ENCODE data around the gene TNS4. TPM values are rescaled to one million over a fixed set of nuclear protein-coding genes. Genes with fewer than 3 reads are reported as not detected.

TNS4 gene
- total RNA-seq, 1 donor from 2014 or later = not detected

DNA sequence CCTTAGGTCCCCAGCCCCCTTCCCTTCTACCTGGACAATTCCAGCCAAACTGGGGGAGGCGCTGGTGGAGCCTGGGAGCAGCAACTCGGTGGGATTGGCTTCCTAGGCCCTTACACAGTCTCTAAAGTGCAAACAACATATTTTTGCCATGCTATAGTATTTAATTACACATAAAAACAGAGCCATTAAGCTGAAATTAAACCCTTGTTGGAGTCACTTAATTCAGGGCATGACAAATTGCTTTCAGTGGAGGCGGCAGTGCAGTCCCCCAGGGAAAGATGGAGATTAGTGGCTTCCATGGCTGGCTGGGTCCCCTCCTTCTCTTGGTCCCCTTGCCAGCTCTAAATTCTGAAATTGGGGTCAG lies 40.8 kb downstream of the TNS4 start:
- FAIRE-seq (no peak), DNase-seq (ENCODE audit: low spot score in 2 of 2) (no peak)

DNA sequence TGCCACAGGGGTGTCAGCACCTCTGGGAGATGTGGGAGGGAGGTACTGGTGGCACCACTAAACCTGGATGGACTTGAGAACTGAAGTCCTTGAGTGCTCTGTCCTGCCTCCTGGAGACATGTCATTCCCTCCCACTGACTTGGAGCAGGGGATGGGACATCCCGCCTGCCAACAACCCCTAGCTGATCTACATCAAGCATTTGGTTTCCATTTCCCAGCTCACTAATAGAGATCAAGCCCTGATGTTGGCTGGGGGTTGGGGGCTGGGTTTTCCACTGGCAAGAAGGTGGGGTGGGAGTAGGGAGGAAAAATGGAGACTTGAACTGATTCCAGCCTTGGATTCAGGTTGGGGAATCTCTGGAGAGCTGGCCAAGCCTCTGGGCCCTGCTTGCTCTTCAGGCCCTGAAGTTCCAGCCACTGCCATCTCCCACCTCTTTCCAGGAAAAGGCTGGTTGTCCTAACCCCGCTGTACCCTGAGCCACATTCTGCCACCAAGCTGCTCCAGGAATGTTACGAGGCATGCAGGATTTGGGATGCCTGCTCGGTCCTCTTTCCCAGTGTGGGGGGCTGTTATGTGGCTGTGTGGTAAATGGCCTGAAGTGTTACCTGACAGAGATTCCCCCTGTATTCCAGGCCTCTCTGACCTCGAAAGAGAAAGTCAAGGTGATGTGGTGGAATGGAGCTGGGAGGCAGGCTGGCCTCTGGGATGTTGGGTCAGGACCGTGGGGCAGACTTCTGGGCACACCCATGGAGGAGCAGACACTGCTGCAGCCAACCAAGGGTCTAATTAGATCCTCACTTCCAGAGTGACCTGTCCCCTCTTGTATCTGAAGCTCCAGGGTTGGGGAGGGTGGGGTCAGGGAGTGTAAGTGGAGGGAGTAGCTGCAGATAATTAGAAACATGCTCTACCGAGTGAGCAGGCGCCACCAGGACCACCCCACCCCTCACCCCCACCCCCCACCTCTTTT lies 41.5 kb downstream of the TNS4 start:
- no peak for FAIRE-seq
- DNase-seq (ENCODE audit: low spot score in 2 of 2) = no peak

DNA sequence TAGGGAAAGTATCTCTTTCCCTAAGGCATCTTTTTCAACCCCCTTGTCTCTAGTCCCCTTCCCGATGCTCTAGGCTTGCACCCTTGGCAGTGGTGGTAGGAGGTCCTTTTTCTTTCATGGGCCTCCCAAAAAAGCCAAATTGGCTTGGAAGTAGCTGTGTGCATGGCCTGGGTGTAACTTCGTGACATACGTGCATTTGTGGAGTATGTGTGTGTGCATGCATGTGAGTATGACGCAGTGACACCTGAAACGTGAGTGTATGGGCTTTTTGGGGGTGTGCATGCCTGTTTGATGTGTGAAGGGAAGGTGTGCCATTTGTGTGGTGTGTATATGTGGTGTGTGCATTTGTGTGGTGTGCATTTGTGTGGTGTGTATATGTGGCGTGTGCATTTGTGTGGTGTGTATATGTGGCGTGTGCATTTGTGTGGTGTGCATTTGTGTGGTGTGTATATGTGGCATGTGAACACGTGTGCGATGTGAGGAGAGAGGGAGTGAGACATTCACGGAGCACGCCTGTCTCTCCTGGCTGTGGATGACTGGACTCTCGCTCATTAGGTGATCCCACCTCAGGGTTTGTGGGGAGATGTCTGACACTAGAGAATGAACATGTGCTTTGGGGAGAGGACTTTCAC lies 42.5 kb downstream of the TNS4 start:
- FAIRE-seq (no peak), DNase-seq (ENCODE audit: low spot score in 2 of 2) (no peak)

DNA sequence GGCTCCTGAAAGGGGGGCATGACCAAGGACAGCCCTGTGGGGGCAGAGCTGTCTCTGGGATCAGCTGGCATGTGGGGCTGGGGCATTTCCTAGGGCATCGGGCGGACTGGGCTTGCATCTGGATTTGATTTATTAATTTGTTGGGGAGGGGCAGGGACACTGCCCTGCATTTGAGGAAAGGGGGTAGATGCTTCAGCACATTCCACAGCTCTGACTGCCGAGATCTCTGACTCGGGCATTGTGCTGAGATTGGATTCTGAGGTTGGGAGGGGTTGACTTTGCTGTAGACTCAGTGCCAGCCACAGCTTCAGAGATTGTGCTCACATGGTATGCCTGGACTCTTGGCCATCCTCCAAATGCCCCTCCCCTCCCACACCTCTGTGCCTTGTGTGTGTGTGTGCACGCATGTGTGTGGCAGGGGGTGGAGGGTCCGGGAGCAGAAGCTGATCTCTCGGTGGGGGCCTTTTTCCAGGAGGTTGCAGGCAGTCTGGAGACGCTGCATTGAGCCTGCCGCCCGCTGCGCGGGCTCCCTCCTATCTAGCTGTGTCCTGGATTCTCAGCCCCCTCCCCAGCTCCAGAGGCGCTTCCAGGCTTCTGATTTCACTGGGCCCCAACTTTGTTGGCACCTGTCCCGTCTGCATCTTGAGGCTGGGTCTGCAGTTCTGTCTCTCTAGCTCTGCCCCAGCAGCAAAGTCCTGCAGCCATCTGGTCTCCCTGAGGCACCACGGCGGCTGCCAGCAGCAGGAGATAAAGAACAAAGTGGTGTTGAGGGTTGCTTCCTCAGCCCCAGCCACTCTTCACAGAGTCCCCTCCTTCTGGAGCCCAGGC lies 43.2 kb downstream of the TNS4 start:
- DNase-seq (ENCODE audit: low spot score in 2 of 2) (no peak), FAIRE-seq (no peak)

DNA sequence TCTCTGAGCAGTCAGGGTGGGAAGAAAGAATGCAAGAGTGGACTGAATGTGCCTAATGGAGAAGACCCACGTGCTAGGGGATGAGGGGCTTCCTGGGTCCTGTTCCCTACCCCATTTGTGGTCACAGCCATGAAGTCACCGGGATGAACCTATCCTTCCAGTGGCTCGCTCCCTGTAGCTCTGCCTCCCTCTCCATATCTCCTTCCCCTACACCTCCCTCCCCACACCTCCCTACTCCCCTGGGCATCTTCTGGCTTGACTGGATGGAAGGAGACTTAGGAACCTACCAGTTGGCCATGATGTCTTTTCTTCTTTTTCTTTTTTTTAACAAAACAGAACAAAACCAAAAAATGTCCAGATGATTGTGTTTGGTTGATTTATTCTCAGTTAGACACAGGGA lies 44.1 kb downstream of the TNS4 start:
- FAIRE-seq (no peak), DNase-seq (ENCODE audit: low spot score in 2 of 2) (no peak)

DNA sequence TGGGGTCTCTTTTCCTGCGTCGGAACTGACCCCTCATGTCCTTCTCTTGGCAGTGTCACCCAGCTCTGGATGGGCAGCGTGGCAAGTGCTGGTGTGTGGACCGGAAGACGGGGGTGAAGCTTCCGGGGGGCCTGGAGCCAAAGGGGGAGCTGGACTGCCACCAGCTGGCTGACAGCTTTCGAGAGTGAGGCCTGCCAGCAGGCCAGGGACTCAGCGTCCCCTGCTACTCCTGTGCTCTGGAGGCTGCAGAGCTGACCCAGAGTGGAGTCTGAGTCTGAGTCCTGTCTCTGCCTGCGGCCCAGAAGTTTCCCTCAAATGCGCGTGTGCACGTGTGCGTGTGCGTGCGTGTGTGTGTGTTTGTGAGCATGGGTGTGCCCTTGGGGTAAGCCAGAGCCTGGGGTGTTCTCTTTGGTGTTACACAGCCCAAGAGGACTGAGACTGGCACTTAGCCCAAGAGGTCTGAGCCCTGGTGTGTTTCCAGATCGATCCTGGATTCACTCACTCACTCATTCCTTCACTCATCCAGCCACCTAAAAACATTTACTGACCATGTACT lies 44.9 kb downstream of the TNS4 start:
- FAIRE-seq (no peak), DNase-seq (ENCODE audit: low spot score in 2 of 2) (no peak)

DNA sequence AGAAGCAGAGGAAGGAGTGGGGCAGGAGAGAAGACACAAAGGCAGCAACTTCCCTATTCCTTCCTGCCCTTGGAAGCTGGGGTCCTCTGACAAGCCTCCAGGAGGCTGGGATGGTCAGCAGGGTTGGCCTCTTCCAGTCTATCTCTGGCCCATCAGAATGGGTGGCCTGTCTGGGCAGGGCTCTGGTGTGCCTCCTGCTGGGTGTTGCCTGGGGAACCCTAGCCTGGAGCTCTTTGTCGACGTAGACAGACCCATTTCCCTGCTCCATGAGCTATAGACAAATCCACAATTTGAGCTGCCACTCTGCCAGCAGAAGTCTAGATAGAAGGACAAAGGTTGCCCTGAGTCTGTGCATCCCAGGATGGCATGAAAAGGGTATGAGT lies 46.8 kb downstream of the TNS4 start:
- DNase-seq (ENCODE audit: low spot score in 2 of 2) (no peak), FAIRE-seq (no peak)

DNA sequence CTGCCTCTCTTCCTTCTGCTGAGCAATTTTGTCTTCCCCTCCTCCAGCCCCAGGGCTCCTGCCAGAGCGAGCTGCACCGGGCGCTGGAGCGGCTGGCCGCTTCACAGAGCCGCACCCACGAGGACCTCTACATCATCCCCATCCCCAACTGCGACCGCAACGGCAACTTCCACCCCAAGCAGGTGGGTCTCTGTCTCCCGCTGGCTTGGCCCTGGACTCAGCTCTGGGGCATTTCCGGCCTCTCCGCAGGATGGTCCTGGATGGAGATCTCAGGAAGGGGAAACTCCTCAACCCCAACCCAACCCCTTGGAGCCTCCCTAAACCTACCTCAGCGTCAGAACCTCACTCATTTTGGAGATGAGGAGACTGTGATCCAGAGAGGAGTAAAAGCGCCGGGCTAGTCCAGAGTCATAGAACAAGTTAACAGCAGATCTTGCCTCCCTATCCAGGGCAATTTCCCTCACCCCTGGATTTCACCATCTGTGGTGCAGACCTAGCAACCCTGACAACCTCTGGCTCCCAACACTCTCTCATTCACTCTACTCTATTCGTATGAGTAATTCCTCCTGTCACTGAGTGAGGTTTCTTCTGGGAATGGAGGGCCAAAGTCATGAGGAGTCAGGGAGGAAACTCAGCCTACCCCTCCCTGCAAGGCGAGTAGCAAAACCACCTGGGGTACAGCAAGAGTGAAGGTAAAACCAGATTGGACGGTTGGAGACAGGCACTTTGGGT lies 47.4 kb downstream of the TNS4 start:
- FAIRE-seq (no peak), DNase-seq (ENCODE audit: low spot score in 2 of 2) (no peak)

DNA sequence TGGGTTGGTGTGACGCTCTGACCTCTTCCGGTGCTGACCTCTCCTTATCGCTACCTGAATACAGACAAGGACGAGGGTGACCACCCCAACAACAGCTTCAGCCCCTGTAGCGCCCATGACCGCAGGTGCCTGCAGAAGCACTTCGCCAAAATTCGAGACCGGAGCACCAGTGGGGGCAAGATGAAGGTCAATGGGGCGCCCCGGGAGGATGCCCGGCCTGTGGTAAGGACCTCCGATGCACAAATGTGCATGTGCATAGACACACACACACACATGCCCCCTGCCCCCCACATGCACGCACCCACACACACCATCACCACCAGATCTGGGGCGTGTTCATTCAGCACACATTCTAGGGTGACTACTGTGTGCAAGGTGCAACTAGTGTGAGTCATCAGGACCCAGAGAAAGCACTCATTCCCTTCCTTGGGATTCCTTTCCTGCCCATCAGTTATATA lies 48.5 kb downstream of the TNS4 start:
- no peak for FAIRE-seq
- DNase-seq (ENCODE audit: low spot score in 2 of 2) = no peak

DNA sequence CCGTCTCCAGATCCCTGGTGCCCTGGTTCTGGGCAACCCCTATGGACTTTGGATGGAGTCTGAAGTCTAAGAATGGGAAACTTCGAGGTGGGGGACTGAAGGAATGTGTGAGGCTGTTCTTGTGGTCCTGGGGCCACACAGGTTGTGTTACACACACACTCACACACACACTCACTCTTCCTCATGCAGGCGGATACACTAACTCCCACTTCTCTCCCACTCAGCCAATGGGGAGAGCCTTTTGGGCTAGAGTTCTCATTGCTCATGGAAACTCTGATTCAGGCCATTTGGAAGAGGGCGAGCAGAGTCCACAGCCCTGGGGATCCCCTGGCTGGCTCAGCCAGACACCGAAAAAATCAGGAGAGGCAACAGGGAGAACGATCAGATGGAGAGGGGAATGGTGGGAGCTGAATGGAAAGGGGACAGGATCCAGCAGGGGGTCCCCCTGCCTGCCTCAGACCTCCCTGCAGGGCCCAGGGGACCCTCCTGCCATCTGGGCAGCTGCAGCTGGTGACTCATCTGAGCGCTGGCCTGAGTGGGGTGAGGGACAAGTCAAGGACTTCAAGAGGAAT lies 49.1 kb downstream of the TNS4 start:
- FAIRE-seq = no peak

DNA sequence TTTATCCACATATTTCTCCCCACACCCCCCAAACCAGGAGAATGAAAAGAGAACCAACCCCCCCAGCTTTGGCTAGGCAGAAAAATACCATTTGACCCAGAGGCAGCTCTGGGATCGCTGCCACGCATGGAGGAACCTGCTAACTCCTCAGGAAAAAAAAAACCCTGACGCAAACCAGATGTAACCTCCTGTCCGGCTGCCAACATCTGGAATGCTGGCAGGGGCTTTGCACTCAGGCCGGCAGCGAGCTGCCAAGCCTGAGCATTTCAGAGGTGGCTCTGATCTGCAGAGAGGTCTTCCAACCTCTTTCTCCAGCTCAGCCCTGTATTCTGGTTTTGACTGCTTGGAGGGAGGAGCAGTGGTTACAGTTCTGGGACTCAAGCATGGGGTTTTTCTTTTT lies 50.0 kb downstream of the TNS4 start:
- DNase-seq (ENCODE audit: low spot score in 2 of 2) (no peak), FAIRE-seq (no peak)

More for the DNA sequence above, 49.1 kb downstream of the TNS4 start:
- DNase-seq (ENCODE audit: low spot score in 2 of 2) = no peak

DNA sequence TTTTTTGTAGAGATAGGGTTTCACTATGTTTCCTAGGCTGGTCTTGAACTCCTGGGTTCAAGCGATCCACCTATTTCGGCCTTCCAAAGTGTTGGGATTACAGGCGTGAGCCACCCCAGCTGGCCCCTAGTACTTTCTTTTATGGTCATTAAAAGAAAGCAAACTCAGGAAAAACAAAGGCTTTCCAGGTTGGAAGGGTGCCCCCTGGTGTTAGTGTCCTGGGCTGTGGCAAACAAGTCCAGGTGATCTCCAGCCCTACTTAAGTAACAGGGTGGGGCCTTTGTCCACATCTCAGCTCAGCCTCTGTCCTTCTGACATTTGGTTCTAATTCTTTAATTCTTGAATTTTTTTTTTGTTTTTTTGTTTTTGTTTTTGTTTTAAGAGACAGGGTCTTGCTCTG lies 51.2 kb downstream of the TNS4 start:
- no peak for FAIRE-seq
- no peak for DNase-seq (ENCODE audit: low spot score in 2 of 2)

DNA sequence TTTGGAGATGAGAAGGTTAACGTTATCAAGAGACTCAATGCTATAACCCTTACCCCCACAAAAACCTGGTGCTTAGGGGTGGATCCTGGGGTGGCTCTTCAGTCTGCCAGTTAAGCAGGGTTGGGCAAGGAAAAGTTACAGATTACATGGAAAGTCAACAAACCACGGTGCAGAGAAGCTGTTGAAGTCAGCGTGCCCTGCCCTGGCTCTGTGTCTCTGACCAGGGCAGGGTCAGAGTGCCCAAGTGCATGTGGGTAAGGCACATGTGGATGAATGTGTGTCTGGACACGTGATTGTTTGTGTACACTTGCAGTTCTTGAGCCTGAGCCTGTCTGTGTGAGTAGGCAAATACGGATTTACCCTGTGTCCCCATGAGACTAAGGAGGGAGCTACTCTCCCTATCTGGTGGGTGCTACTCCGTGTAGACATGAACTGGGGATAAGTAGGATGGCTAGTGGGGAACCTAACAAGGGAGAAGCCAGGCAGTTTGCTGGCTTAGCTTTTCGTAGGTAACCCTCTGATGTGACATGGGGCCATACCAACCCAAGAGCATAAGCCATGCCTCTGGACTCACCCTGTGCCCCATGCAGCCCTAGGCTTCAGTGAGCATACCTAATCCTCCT lies 52.7 kb downstream of the TNS4 start:
- FAIRE-seq = no peak
- no peak for DNase-seq (ENCODE audit: low spot score in 2 of 2)

DNA sequence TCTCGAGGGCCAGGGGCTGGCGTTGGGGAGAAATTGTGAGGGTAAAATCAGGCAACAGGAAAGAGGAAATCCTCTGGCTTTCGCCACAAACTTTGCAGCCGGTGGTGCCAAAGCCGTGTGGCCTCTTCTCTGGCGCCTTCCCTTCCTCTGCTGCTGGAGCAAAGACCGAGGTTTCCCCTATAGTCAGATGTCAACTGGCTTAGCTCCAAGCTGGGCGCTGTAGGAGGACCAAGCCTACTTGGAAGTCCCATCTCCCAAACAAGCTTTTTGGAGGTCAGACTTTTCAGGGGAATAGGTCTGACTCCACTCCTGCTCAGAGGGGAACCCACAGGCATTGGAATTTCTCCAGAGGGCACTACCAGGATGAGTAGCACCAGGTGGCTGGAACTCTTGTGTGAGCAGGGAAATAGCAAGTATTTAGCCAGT lies 53.2 kb downstream of the TNS4 start:
- DNase-seq (ENCODE audit: low spot score in 2 of 2) = no peak
- FAIRE-seq = no peak

DNA sequence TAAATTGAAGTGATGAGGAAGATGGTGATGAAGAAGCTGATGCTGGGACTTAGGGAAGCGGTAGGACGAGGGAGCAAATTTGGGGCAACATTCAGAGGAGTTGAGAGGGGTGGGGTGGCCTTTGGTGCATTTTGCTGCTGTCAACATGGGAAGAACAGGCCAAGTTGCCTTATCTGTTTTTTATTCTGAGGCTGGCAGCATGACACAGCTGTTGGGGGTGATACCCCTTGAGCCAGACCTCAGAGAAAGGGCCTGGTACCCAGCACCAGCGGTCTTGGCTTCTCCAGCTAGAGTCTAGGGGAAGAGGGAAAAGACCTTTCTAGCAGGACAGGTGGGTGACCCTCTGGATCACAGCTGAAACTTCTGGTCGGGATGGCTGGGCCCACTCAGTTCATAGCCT lies 53.6 kb downstream of the TNS4 start:
- DNase-seq (ENCODE audit: low spot score in 2 of 2) (no peak), FAIRE-seq (no peak)

DNA sequence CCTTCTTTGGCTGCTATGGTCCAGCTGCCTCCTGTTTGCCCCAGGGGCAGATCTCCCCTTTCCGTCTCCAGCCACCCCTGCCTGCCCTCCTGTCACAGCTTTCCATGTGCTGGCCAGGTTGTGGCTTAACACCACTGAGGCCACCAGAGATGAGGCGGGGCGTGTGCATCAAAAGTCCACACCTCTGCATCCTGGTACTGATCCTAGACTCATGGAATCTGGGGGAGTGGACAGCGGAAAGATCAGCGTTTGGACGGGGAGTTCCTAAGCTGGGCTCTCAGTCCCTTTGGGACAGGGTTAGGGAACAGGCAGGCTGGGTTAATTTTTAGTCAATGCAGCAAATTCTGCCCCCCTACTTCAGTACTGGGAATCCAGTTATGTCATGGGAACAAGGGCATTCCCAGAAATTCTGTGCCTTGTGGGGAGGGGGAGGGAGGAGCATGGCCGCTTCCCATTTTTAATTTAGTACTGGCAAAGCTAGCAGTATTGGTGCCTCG lies 54.2 kb downstream of the TNS4 start:
- FAIRE-seq = no peak
- no peak for DNase-seq (ENCODE audit: low spot score in 2 of 2)

DNA sequence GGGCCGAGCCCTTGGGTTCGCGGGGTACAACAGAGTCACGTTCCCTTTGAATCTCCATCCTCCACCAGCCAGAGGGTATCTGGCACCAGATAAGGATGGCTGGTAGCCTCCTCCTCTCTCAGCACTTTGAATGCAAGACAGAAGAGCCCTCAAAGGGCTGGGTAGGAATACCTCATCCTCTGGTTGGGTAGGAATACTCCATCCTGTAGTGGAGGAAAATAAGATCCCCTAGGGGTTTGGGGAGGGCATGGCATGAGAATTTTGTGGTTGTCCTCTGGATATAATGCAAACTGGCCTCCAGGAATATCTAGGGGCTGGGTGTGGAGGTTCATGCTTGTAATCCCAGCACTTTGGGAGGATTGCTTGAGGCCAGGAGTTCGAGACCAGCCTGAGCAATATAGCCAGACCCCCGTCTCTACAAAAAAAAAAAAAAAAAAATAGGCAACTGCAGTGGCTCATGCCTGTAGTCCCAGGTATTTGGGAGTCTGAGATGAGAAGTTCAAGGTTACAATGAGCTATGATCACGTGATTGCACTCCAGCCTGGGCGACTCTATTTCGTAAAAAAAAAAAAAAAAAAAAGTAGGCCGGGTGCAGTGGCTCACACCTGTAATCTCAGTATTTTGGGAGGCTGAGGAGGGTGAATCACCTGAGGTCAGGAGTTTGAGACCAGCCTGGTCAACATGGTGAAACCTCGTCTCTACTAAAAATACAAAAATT lies 55.5 kb downstream of the TNS4 start:
- DNase-seq (ENCODE audit: low spot score in 2 of 2) (no peak), FAIRE-seq (no peak)
